Left lung (tissue), 10 donors: ENCODE data around the gene ROR2. TPM values are rescaled to one million over a fixed set of nuclear protein-coding genes. Genes with fewer than 3 reads are reported as not detected.
"Not testable (repeated sequence)": the region's sequence is repeated elsewhere in the genome, so short reads cannot be mapped to it uniquely, and the experiment has no call there.

Experiments
- ATAC-seq: fragments of 200-7000 bp; cut with Tn5 transposase; one replicate; pipeline ENCODE4 v1.9.1; 2020; ENCODE audit warnings: moderate library complexity
- DNase-seq, 4 donors: peaks; one replicate each; pipeline ENCODE4 v3.0.0-alpha.2; 2013 to 2020
- H3K27ac ChIP-seq, 2 donors: fragments of 200-600 bp; sonication (generic) in 1 of 2; one replicate each; pipeline versions ENCODE4 v1.5.0 to v1.8.0; 2020 to 2021
- H3K27me3 ChIP-seq, 2 donors: fragments of 200-600 bp; sonication (generic) in 1 of 2; one replicate each; pipeline versions ENCODE4 v1.5.0 to v1.8.0; 2020 to 2021
- H3K36me3 ChIP-seq, 2 donors: fragments of 200-600 bp; sonication (generic) in 1 of 2; one replicate each; pipeline versions ENCODE4 v1.5.0 to v1.8.0; 2020 to 2021
- H3K4me1 ChIP-seq, 2 donors: fragments of 200-600 bp; one replicate each; pipeline ENCODE4 v1.8.0; 2021
- H3K4me3 ChIP-seq, 2 donors: fragments of 200-600 bp; sonication (generic) in 1 of 2; one replicate each; pipeline versions ENCODE4 v1.5.0 to v1.8.0; 2020 to 2021; ENCODE audit warnings: mild to moderate bottlenecking in 1 of 2
- H3K9me3 ChIP-seq, 2 donors: fragments of 200-600 bp; sonication (generic) in 1 of 2; one replicate each; pipeline versions ENCODE4 v1.5.0 to v1.8.0; 2020 to 2021
- intact Hi-C, 2 donors: fragments of 100-400 bp; cut with DNase I; formaldehyde crosslinking; loops; one replicate each; pipeline versions ENCODE4 v1.11.2 to v1.14.2; 2022
- polyA plus RNA-seq, 6 donors: library from polyadenylated mRNA; unstranded; fragments of 120-200 nt; gene quantifications; one replicate each; pipeline ENCODE4 v1.2.1, GENCODE V29; 2013; ENCODE audit not compliant: insufficient read length in 6 of 6
- total RNA-seq, 2 donors: library from RNA; stranded (reverse); fragmentation: NEBNext Ultra II Directional; extraction: Animal tissue kit (Norgen Biotek cat#: 25700); gene quantifications; one replicate each; pipeline ENCODE4 v1.2.1, GENCODE V29; 2021
- TF ChIP-seq, protein P1 (sequence below), 2 donors: fragments of 200-600 bp; sonication (generic) in 1 of 2; IDR thresholded peaks; one replicate each; pipeline versions ENCODE4 v1.5.0 to v1.8.0; 2021; ENCODE audit warnings: antibody characterized with exemption in 2 of 2
- donor health status: DM: no; HTN: yes; CAD: no.
- donor health status: DM: no; HTN: no; CAD: no.

The ROR2 gene
- total and polyA plus RNA-seq, 8 donors = 11.5 to 36.5 (median 29.7) TPM

- DNase-seq = peak in 1 of 4 donors; percentile 20
- no peak overlapping the region for H3K4me3 ChIP-seq
- intact Hi-C loops = no loop called here
- TF ChIP-seq, protein P1, sequence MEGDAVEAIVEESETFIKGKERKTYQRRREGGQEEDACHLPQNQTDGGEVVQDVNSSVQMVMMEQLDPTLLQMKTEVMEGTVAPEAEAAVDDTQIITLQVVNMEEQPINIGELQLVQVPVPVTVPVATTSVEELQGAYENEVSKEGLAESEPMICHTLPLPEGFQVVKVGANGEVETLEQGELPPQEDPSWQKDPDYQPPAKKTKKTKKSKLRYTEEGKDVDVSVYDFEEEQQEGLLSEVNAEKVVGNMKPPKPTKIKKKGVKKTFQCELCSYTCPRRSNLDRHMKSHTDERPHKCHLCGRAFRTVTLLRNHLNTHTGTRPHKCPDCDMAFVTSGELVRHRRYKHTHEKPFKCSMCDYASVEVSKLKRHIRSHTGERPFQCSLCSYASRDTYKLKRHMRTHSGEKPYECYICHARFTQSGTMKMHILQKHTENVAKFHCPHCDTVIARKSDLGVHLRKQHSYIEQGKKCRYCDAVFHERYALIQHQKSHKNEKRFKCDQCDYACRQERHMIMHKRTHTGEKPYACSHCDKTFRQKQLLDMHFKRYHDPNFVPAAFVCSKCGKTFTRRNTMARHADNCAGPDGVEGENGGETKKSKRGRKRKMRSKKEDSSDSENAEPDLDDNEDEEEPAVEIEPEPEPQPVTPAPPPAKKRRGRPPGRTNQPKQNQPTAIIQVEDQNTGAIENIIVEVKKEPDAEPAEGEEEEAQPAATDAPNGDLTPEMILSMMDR (IDR thresholded peaks at IDR 0.05) = no peak
- H3K27me3 ChIP-seq = peaks cover 0 to 7% of the 10 kb centered on the region in 2 donors
- no peaks in the 10 kb centered on the region for H3K4me1 ChIP-seq
- H3K27ac ChIP-seq = no peak overlapping the region
- ATAC-seq = no peak
- peaks cover 0 to 5% of the 10 kb centered on the region in 2 donors for H3K9me3 ChIP-seq
- no peaks in the 10 kb centered on the region for H3K36me3 ChIP-seq
Measured at GRCh38 chr9:91642771-91643170, 307.3 kb downstream of the ROR2 start.

DNA sequence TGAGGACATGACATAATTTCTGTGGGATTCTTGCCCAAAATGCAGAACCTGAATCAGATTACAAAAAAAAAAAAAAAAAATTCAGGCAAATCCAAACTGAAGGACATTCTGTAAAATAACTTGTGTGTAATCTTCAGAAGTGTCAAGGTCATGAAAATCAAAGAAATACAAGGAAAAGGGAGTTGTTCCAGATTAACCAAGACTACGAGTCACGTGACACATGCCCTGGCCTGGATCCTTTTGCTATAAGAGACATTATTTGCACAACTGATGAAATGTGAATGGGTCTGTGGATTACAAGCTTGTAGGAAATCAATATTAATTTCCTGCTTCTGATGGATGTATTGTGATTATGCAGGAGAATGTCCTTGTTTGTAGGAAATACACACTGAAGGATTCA is 309.6 kb downstream of the ROR2 start:
- TF ChIP-seq, protein P1 (IDR thresholded peaks at IDR 0.05) = no peak
- Histone ChIP-seq H3K9me3 (peaks cover 0 to 5% of the 10 kb centered on the region in 2 donors), H3K36me3 (no peaks in the 10 kb centered on the region), H3K27ac (no peak overlapping the region), H3K27me3 (no peaks in the 10 kb centered on the region), H3K4me3 (no peak overlapping the region), H3K4me1 (no peaks in the 10 kb centered on the region)
- DNase-seq = no peak
- no peak for ATAC-seq
- intact Hi-C loops = no loop called here

- DNase-seq = no peak
- TF ChIP-seq, protein P1 (IDR thresholded peaks at IDR 0.05) = no peak
- Histone ChIP-seq H3K27me3 (no peaks in the 10 kb centered on the region), H3K27ac (no peak overlapping the region), H3K9me3 (peaks cover 0 to 5% of the 10 kb centered on the region in 2 donors), H3K36me3 (no peaks in the 10 kb centered on the region), H3K4me3 (no peak overlapping the region), H3K4me1 (no peaks in the 10 kb centered on the region)
- ATAC-seq = no peak
- intact Hi-C loops = no loop called here
Measured at GRCh38 chr9:91639054-91639453, 311.0 kb downstream of the ROR2 start.

- H3K27ac ChIP-seq, H3K27me3 ChIP-seq, DNase-seq, H3K4me3 ChIP-seq, H3K36me3 ChIP-seq, intact Hi-C loops, H3K4me1 ChIP-seq, H3K9me3 ChIP-seq, ATAC-seq: not testable (repeated sequence)
Measured at GRCh38 chr9:91634832-91635231, 315.2 kb downstream of the ROR2 start.

DNA sequence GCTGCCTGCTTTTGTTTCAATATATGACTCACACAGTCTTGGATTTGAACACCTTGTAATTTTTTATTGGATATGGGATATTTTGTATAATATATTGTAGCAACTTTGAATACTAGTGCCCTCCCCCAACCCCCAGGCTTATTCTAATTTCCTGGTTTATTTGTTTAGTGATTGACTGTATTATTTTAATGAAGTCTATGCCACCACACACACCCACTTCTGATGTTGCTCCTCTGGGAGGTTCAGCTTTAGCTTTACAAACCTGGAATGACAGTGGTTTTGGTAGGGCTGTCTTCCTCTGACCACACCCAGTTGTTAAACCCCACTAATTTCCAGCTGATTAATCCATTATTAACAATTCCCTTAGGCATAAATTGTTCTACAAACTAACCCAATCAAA is 320.3 kb downstream of the ROR2 start:
- Histone ChIP-seq H3K27me3 (peaks cover 0 to 7% of the 10 kb centered on the region in 2 donors), H3K36me3 (no peaks in the 10 kb centered on the region), H3K4me3 (no peak overlapping the region), H3K4me1 (no peaks in the 10 kb centered on the region), H3K9me3 (peaks cover 0 to 4% of the 10 kb centered on the region in 2 donors), H3K27ac (no peak overlapping the region)
- intact Hi-C loops = no loop called here
- no peak for ATAC-seq
- TF ChIP-seq, protein P1 (IDR thresholded peaks at IDR 0.05) = no peak
- no peak for DNase-seq

DNA sequence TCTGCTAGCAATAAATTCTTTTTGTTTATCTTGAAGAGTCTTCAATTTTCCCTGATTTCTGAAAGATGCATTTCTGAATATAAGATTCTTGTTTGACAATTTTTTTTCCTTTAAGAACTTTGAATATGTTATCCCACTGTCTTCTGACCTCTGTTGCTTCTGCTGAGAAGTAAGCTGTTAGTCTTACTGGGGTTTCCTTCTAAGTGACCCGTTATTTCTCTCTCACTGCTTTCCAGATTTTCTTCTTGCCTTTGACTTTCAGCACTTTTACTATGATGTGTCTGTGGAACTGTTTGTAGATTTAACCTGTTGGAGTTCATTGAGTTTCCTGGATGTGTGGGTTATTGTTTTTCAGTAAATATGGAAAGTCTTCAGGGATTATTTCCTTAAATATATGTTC is 321.1 kb downstream of the ROR2 start:
- intact Hi-C loops = no loop called here
- Histone ChIP-seq H3K36me3 (no peaks in the 10 kb centered on the region), H3K27me3 (peaks cover 0 to 7% of the 10 kb centered on the region in 2 donors), H3K9me3 (peaks cover 0 to 4% of the 10 kb centered on the region in 2 donors), H3K4me3 (no peak overlapping the region), H3K4me1 (no peaks in the 10 kb centered on the region), H3K27ac (no peak overlapping the region)
- no peak for DNase-seq
- no peak for ATAC-seq
- TF ChIP-seq, protein P1 (IDR thresholded peaks at IDR 0.05) = no peak
